ENCODE data around the gene SRGAP3. TPM values are rescaled to one million over a fixed set of nuclear protein-coding genes. Genes with fewer than 3 reads are reported as not detected.

The SRGAP3 gene
- total and polyA plus RNA-seq, 8 donors = 0.31 to 31.7 (median 5.8) TPM

GRCh38 chr3:9241956-9242355, 7.5 kb downstream of the SRGAP3 start:
- Histone ChIP-seq H3K27ac (no peak overlapping the region), H3K9me3 (no peaks in the 10 kb centered on the region), H3K27me3 (no peaks in the 10 kb centered on the region), H3K36me3 (no peaks in the 10 kb centered on the region), H3K4me1 (no peaks in the 10 kb centered on the region), H3K4me3 (no peak overlapping the region)
- no peak for TF ChIP-seq CTCF (IDR thresholded peaks at IDR 0.05)
- TF ChIP-seq EP300 (IDR thresholded peaks at IDR 0.05) = no peak
- TF ChIP-seq POLR2AphosphoS5 (IDR thresholded peaks at IDR 0.05) = no peak
- TF ChIP-seq POLR2A (IDR thresholded peaks at IDR 0.05) = no peak
- intact Hi-C loops (cut with DNase I; ENCODE audit: low total_unique reads) = no loop called here
- 92 to 98% (median 96%) methylated on average over 4 of the region's 4 CpGs for WGBS, 5 donors
- no peak for DNase-seq

GRCh38 chr3:9239680-9240079, 9.8 kb downstream of the SRGAP3 start:
- no peak for TF ChIP-seq EP300 (IDR thresholded peaks at IDR 0.05)
- TF ChIP-seq POLR2AphosphoS5 (IDR thresholded peaks at IDR 0.05) = no peak
- no peak for TF ChIP-seq CTCF (IDR thresholded peaks at IDR 0.05)
- TF ChIP-seq POLR2A (IDR thresholded peaks at IDR 0.05) = no peak
- DNase-seq = no peak
- 87 to 100% (median 92%) methylated on average over 1 of the region's 1 CpG for WGBS, 5 donors

GRCh38 chr3:9238721-9239295, 10.6 kb downstream of the SRGAP3 start:
- no peak for DNase-seq
- whole genome bisulfite sequencing, 5 donors = 88 to 94% (median 93%) methylated on average over 4 of the region's 4 CpGs
- intact Hi-C loops (cut with DNase I; ENCODE audit: low total_unique reads) = no loop called here

More at GRCh38 chr3:9239680-9240079, 9.8 kb downstream of the SRGAP3 start:
- no peaks in the 10 kb centered on the region for H3K27me3 ChIP-seq
- H3K4me1 ChIP-seq = no peaks in the 10 kb centered on the region
- H3K4me3 ChIP-seq = no peak overlapping the region
- no peak overlapping the region for H3K27ac ChIP-seq
- no peaks in the 10 kb centered on the region for H3K36me3 ChIP-seq
- H3K9me3 ChIP-seq = no peaks in the 10 kb centered on the region
- intact Hi-C loops (cut with DNase I; ENCODE audit: low total_unique reads) = no loop called here

GRCh38 chr3:9238276-9238675, 11.2 kb downstream of the SRGAP3 start:
- H3K27ac ChIP-seq = no peak overlapping the region
- no peaks in the 10 kb centered on the region for H3K9me3 ChIP-seq
- no peak for DNase-seq
- no peaks in the 10 kb centered on the region for H3K4me1 ChIP-seq
- no peaks in the 10 kb centered on the region for H3K36me3 ChIP-seq
- 90 to 95% (median 93%) methylated on average over 5 of the region's 5 CpGs for WGBS, 5 donors
- H3K4me3 ChIP-seq = no peak overlapping the region
- no peaks in the 10 kb centered on the region for H3K27me3 ChIP-seq
- no peak for TF ChIP-seq POLR2AphosphoS5 (IDR thresholded peaks at IDR 0.05)
- intact Hi-C loops (cut with DNase I; ENCODE audit: low total_unique reads) = no loop called here

More at GRCh38 chr3:9238721-9239295, 10.6 kb downstream of the SRGAP3 start:
- H3K4me3 ChIP-seq = no peak overlapping the region
- H3K4me1 ChIP-seq = no peaks in the 10 kb centered on the region
- H3K27me3 ChIP-seq = no peaks in the 10 kb centered on the region
- no peak overlapping the region for H3K27ac ChIP-seq
- H3K9me3 ChIP-seq = no peaks in the 10 kb centered on the region
- no peak for TF ChIP-seq CTCF (IDR thresholded peaks at IDR 0.05)
- no peak for TF ChIP-seq POLR2AphosphoS5 (IDR thresholded peaks at IDR 0.05)
- TF ChIP-seq POLR2A (IDR thresholded peaks at IDR 0.05) = no peak
- TF ChIP-seq EP300 (IDR thresholded peaks at IDR 0.05) = no peak
- no peaks in the 10 kb centered on the region for H3K36me3 ChIP-seq

GRCh38 chr3:9233814-9234600, 15.4 kb downstream of the SRGAP3 start:
- no peak for DNase-seq

More at GRCh38 chr3:9233814-9234600, 15.4 kb downstream of the SRGAP3 start:
- no peak overlapping the region for H3K4me3 ChIP-seq
- no peak overlapping the region for H3K27ac ChIP-seq
- H3K27me3 ChIP-seq = no peaks in the 10 kb centered on the region
- WGBS, 5 donors = 83 to 93% (median 89%) methylated on average over 8 of the region's 8 CpGs
- TF ChIP-seq EP300 (IDR thresholded peaks at IDR 0.05) (no peak), POLR2AphosphoS5 (IDR thresholded peaks at IDR 0.05) (no peak), POLR2A (IDR thresholded peaks at IDR 0.05) (no peak), CTCF (IDR thresholded peaks at IDR 0.05) (no peak)
- H3K4me1 ChIP-seq = peaks cover 0 to 11% (median 3%) of the 10 kb centered on the region in 4 donors
- H3K9me3 ChIP-seq = no peaks in the 10 kb centered on the region
- intact Hi-C loops (cut with DNase I; ENCODE audit: low total_unique reads) = no loop called here
- H3K36me3 ChIP-seq = no peaks in the 10 kb centered on the region
